ENCODE results near the gene RBMX.

DNA sequence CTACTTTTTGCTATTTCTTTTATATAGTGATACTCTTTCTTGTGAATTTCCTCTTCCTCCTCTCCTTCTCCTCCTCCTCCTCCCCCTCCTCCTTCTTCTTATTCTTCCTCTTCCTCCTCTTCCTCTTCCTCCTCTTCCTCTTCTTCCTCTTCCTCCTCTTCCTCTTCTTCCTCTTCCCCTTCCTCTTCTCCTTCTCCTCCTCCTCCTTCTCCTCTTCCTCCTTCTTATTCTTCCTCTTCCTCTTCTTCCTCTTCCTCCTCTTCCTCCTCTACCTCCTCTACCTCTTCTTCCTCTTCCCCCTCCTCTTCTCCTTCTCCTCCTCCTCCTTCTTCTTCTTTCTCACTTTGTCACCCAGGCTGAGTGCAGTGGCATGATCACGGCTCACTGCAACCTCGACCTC lies 36.3 kb upstream of the RBMX start:
- TF ChIP-seq, protein P1, sequence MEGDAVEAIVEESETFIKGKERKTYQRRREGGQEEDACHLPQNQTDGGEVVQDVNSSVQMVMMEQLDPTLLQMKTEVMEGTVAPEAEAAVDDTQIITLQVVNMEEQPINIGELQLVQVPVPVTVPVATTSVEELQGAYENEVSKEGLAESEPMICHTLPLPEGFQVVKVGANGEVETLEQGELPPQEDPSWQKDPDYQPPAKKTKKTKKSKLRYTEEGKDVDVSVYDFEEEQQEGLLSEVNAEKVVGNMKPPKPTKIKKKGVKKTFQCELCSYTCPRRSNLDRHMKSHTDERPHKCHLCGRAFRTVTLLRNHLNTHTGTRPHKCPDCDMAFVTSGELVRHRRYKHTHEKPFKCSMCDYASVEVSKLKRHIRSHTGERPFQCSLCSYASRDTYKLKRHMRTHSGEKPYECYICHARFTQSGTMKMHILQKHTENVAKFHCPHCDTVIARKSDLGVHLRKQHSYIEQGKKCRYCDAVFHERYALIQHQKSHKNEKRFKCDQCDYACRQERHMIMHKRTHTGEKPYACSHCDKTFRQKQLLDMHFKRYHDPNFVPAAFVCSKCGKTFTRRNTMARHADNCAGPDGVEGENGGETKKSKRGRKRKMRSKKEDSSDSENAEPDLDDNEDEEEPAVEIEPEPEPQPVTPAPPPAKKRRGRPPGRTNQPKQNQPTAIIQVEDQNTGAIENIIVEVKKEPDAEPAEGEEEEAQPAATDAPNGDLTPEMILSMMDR (IDR thresholded peaks at IDR 0.05), result no peak
- no peak for TF ChIP-seq EP300 (IDR thresholded peaks at IDR 0.05)
- TF ChIP-seq POLR2A (IDR thresholded peaks at IDR 0.05), result no peak

Data from ovary (tissue), 3 donors.